IMR-90 (cell line): ENCODE measurements around the gene SLC4A1AP. TPM values are rescaled to one million over a fixed set of nuclear protein-coding genes. Genes with fewer than 3 reads are reported as not detected.

Source experiments
- ATAC-seq: fragments of 200-7000 bp; cut with Tn5 transposase; 2 replicates; pipeline ENCODE4 v1.9.1; 2020; ENCODE audit warnings: low read depth, mild to moderate bottlenecking, moderate library complexity
- BruUV-seq: library from RNA; stranded (reverse); fragments of 400-500 nt; replicated peaks from 2 replicates; lab custom pipeline; 2021; lab: Mats Ljungman, UMichigan
- CTCF ChIA-PET: fragments of 300-600 bp; formaldehyde crosslinking; extraction: SDS; loops from one replicate; lab custom pipeline; 2021; ENCODE audit warnings: antibody characterized with exemption; lab: Yijun Ruan, JAX
- POLR2A ChIA-PET: fragments of 300-600 bp; sonication (Branson Sonifier 250); formaldehyde crosslinking; loops from one replicate; lab custom pipeline; 2022; ENCODE audit warnings: antibody characterized with exemption; ENCODE audit not compliant: unreplicated experiment; lab: Charles Lee
- DNase-seq: peaks from one replicate; pipeline ENCODE4 v3.0.0; 2013
- H2AFZ ChIP-seq: replicated peaks from 2 replicates; pipeline ENCODE3; 2013; ENCODE audit warnings: low read length, mild to moderate bottlenecking; ENCODE audit not compliant: poor library complexity
- H2AK5ac ChIP-seq: 2 replicates; pipeline ENCODE4 v1.6.1; 2013; ENCODE audit warnings: low read depth, low read length, inconsistent platforms
- H2AK9ac ChIP-seq: replicated peaks from 2 replicates; pipeline ENCODE3; 2013; ENCODE audit warnings: mild to moderate bottlenecking, low read depth, low read length, moderate library complexity; ENCODE audit not compliant: poor library complexity
- H2BK120ac ChIP-seq: 2 replicates; pipeline ENCODE4 v1.6.1; 2013; ENCODE audit warnings: low read depth, low read length, inconsistent platforms
- H2BK15ac ChIP-seq: 3 replicates; pipeline ENCODE4 v1.6.1; 2013; ENCODE audit warnings: low read depth, low read length, inconsistent platforms
- H2BK20ac ChIP-seq: 2 replicates; pipeline ENCODE4 v1.6.1; 2013; ENCODE audit warnings: low read depth, mild to moderate bottlenecking, inconsistent platforms, low read length, moderate library complexity
- H2BK5ac ChIP-seq: 2 replicates; pipeline ENCODE4 v1.6.1; 2013; ENCODE audit warnings: mild to moderate bottlenecking, low read depth, low read length, inconsistent platforms; ENCODE audit not compliant: poor library complexity, severe bottlenecking
- H3K14ac ChIP-seq: replicated peaks from 2 replicates; pipeline ENCODE4 v1.6.1; 2013; ENCODE audit warnings: low read depth, low read length, inconsistent platforms
- H3K18ac ChIP-seq: 2 replicates; pipeline ENCODE4 v1.6.1; 2013; ENCODE audit warnings: low read depth, low read length, control low read depth
- H3K23ac ChIP-seq: 2 replicates; pipeline ENCODE4 v1.6.1; 2013; ENCODE audit warnings: low read depth, low read length, inconsistent platforms
- H3K27ac ChIP-seq: 2 replicates; pipeline ENCODE4 v1.5.1; 2013; ENCODE audit warnings: mild to moderate bottlenecking, control low read depth, low read length; ENCODE audit not compliant: insufficient read depth
- H3K27me3 ChIP-seq: 2 replicates; pipeline ENCODE4 v1.6.1; 2013; ENCODE audit warnings: low read length; ENCODE audit not compliant: control insufficient read depth, insufficient read depth
- H3K36me3 ChIP-seq: 2 replicates; pipeline ENCODE4 v1.6.1; 2013; ENCODE audit warnings: low read length, mixed read lengths; ENCODE audit not compliant: control insufficient read depth, insufficient read depth
- H3K4ac ChIP-seq: 2 replicates; pipeline ENCODE4 v1.6.1; 2013; ENCODE audit warnings: low read depth, low read length, inconsistent platforms
- H3K4me1 ChIP-seq: 2 replicates; pipeline ENCODE4 v1.6.1; 2013; ENCODE audit warnings: low read length, mixed read lengths; ENCODE audit not compliant: control insufficient read depth, insufficient read depth
- H3K4me2 ChIP-seq: 2 replicates; pipeline ENCODE4 v1.6.1; 2013; ENCODE audit warnings: low read depth, mild to moderate bottlenecking, control low read depth, low read length, moderate library complexity
- H3K4me3 ChIP-seq: 2 replicates; pipeline ENCODE4 v1.5.1; 2013; ENCODE audit warnings: low read depth, mild to moderate bottlenecking, control low read depth, low read length, moderate library complexity; ENCODE audit not compliant: insufficient read depth
- H3K56ac ChIP-seq: 2 replicates; pipeline ENCODE4 v1.6.1; 2013; ENCODE audit warnings: low read length, inconsistent platforms; ENCODE audit not compliant: insufficient read depth; ENCODE audit errors: extremely low read depth
- H3K79me1 ChIP-seq, 2 experiments: 2 replicates each; pipeline ENCODE4 v1.6.1; 2013; ENCODE audit warnings: low read length in 2 of 2, inconsistent platforms in 1 of 2, low read depth in 1 of 2
- H3K9ac ChIP-seq: 2 replicates; pipeline ENCODE4 v1.6.1; 2013; ENCODE audit warnings: low read depth, low read length, control low read depth
- H3K9me1 ChIP-seq: 2 replicates; pipeline ENCODE4 v1.6.1; 2013; ENCODE audit warnings: low read length, inconsistent platforms; ENCODE audit not compliant: insufficient read depth
- H3K9me3 ChIP-seq: 2 replicates; pipeline ENCODE4 v1.6.1; 2013; ENCODE audit warnings: low read length; ENCODE audit not compliant: control insufficient read depth, insufficient read depth
- H4K20me1 ChIP-seq: 2 replicates; pipeline ENCODE4 v1.6.1; 2013; ENCODE audit warnings: low read length, inconsistent platforms; ENCODE audit not compliant: insufficient read depth
- H4K5ac ChIP-seq: 2 replicates; pipeline ENCODE4 v1.6.1; 2013; ENCODE audit warnings: mild to moderate bottlenecking, low read depth, low read length, control low read depth
- H4K8ac ChIP-seq, 2 experiments: 2 replicates each; pipeline ENCODE4 v1.6.1; 2013; ENCODE audit warnings: low read depth in 2 of 2, low read length in 2 of 2, control low read depth in 1 of 2, inconsistent platforms in 1 of 2
- H4K91ac ChIP-seq: 2 replicates; pipeline ENCODE4 v1.6.1; 2013; ENCODE audit warnings: low read depth, low read length, inconsistent platforms; ENCODE audit not compliant: insufficient read depth
- BHLHE40 ChIP-seq: fragments of 150-350 bp; IDR thresholded peaks from 2 replicates; pipeline ENCODE4 v1.6.1; 2016; ENCODE audit warnings: mild to moderate bottlenecking, low read depth, low read length
- CTCF ChIP-seq: conservative IDR thresholded peaks from 2 replicates; pipeline ENCODE4 v1.5.1; 2012; ENCODE audit warnings: mild to moderate bottlenecking, low read depth, low read length, improper control_type of control experiment
- ELK1 ChIP-seq: fragments of 150-350 bp; IDR thresholded peaks from 2 replicates; pipeline ENCODE4 v1.6.1; 2016; ENCODE audit warnings: low read depth, mild to moderate bottlenecking, low read length, moderate library complexity, borderline replicate concordance
- FOS ChIP-seq: fragments of 150-350 bp; IDR thresholded peaks from 2 replicates; pipeline ENCODE4 v1.6.1; 2016; ENCODE audit warnings: low read depth, low read length
- MAFK ChIP-seq: IDR thresholded peaks from 2 replicates; pipeline ENCODE4 v1.6.1; 2012; ENCODE audit warnings: low read depth, low read length, improper control_type of control experiment
- MXI1 ChIP-seq: IDR thresholded peaks from 2 replicates; pipeline ENCODE4 v1.6.1; 2012; ENCODE audit warnings: low read depth, mild to moderate bottlenecking, low read length, moderate library complexity, borderline replicate concordance
- POLR2A ChIP-seq: IDR thresholded peaks from 2 replicates; pipeline ENCODE4 v1.6.1; 2012; ENCODE audit warnings: mild to moderate bottlenecking, low read depth, low read length
- RAD21 ChIP-seq: IDR thresholded peaks from 2 replicates; pipeline ENCODE4 v1.6.1; 2012; ENCODE audit warnings: low read length, improper control_type of control experiment
- RFX5 ChIP-seq: IDR thresholded peaks from 2 replicates; pipeline ENCODE4 v1.8.0; 2012; ENCODE audit warnings: low read depth, mild to moderate bottlenecking, low read length, moderate library complexity
- WGBS, 2 experiments: methylation state at CpG; one replicate each; pipeline versions ENCODE4 v1.1.5 to v1.1.7; 2013; ENCODE audit warnings: missing lambda C conversion rate in 2 of 2; ENCODE audit not compliant: insufficient read length in 1 of 2; ENCODE audit errors: extremely low coverage in 2 of 2; 5-methylcytosine and 5-hydroxymethylcytosine counted together
- dilution Hi-C: fragments of 300-500 bp; cut with HindIII; formaldehyde crosslinking; loops from one replicate; pipeline ENCODE4 v1.14.3; 2018; ENCODE audit warnings: low sequenced_read_pairs; ENCODE audit not compliant: unreplicated experiment
- in situ Hi-C: fragments of 300-500 bp; cut with MboI; formaldehyde crosslinking; loops from 3 replicates; pipeline ENCODE4 v1.14.3; 2019; ENCODE audit warnings: low sequenced_read_pairs, inconsistent platforms, mixed read lengths
- intact Hi-C: fragments of 100-400 bp; cut with micrococcal nuclease; formaldehyde crosslinking; loops from 2 replicates; pipeline ENCODE4 v1.10.0; 2022
- polyA plus RNA-seq, 3 experiments: library from polyadenylated mRNA; depleted of rRNA; stranded (reverse); fragments of >200 nt; gene quantifications; 2 replicates each; pipeline ENCODE4 v1.2.3, GENCODE V29; 2012; ENCODE audit warnings: low replicate concordance in 1 of 3
- total RNA-seq: library from RNA; depleted of rRNA; stranded (reverse); fragments of >200 nt; gene quantifications from 2 replicates; pipeline ENCODE4 v1.2.3, GENCODE V29; 2012

The SLC4A1AP gene
- total and polyA plus RNA-seq, 2 of the 4 experiments (the other 2 are of a cell fraction) = 11.7 to 13.6 TPM

- Histone ChIP-seq H3K14ac (no peak overlapping the region), H2AK9ac (no peak overlapping the region), H3K9me1 (no peaks in the 10 kb centered on the region; the same call in 1 of the 2 replicates), H3K36me3 (peaks cover 26% of the 10 kb centered on the region), H3K56ac (no peak overlapping the region), H3K4me2 (no peak overlapping the region), H3K4ac (no peak overlapping the region), H3K27me3 (no peaks in the 10 kb centered on the region), H3K4me1 (peaks cover 3% of the 10 kb centered on the region; the same call in 1 of the 2 replicates), H3K18ac (no peak overlapping the region), H4K91ac (no peak overlapping the region), H3K9me3 (no peaks in the 10 kb centered on the region), H2AFZ (no peak overlapping the region), H2BK20ac (no peak overlapping the region), H4K20me1 (peaks cover 4% of the 10 kb centered on the region; the same call in 1 of the 2 replicates), H3K27ac (no peak overlapping the region), H4K8ac (no peak overlapping the region), H2AK5ac (no peak overlapping the region), H2BK120ac (no peak overlapping the region), H3K79me1 (peaks cover 14 to 41% of the 10 kb centered on the region in 2 experiments), H3K23ac (no peak overlapping the region), H4K5ac (no peak overlapping the region), H2BK15ac (no peak overlapping the region), H2BK5ac (no peak overlapping the region), H3K4me3 (no peak overlapping the region), H3K9ac (no peak overlapping the region)
- intact Hi-C loops (no loop called here), in situ Hi-C loops (no loop called here), dilution Hi-C loops (no loop called here)
- ChIA-PET POLR2A (no interaction called here), CTCF (no interaction called here)
- no peak for TF ChIP-seq ELK1
- TF ChIP-seq FOS = no peak
- TF ChIP-seq MXI1 = no peak
- TF ChIP-seq CTCF = no peak
- no peak for TF ChIP-seq BHLHE40
- no peak for TF ChIP-seq RAD21
- no peak for TF ChIP-seq MAFK
- TF ChIP-seq POLR2A = no peak
- no peak for TF ChIP-seq RFX5
- ATAC-seq (no peak), DNase-seq (no peak)
- no CpG with 5 or more reads among the region's 2 CpGs for WGBS, 2 experiments
- no TSS peak for BruUV-seq
Measured at GRCh38 chr2:27634291-27634690, 29.4 kb upstream of the SLC4A1AP start.
